Ascending aorta (tissue), 2 donors: ENCODE results near the gene KCNG2. TPM values are rescaled to one million over a fixed set of nuclear protein-coding genes. Genes with fewer than 3 reads are reported as not detected.

Source experiments
- DNase-seq, 2 donors: peaks; one replicate each; pipeline ENCODE4 v3.0.0-alpha.2; 2019; ENCODE audit warnings: low spot score in 2 of 2
- H3K27ac ChIP-seq, 2 donors: fragments of 200-600 bp; sonication (generic); one replicate each; pipeline ENCODE4 v1.5.1; 2016 to 2017; ENCODE audit warnings: mild to moderate bottlenecking in 1 of 2
- H3K27me3 ChIP-seq: fragments of 200-600 bp; sonication (generic); one replicate; pipeline ENCODE4 v1.5.1; 2017
- H3K36me3 ChIP-seq, 2 donors: fragments of 200-600 bp; sonication (generic); one replicate each; pipeline ENCODE4 v1.5.1; 2016
- H3K4me1 ChIP-seq, 2 donors: fragments of 200-600 bp; sonication (generic); one replicate each; pipeline ENCODE4 v1.5.1; 2016 to 2017; ENCODE audit warnings: mild to moderate bottlenecking in 1 of 2
- H3K4me3 ChIP-seq, 2 donors: fragments of 200-600 bp; sonication (generic); one replicate each; pipeline ENCODE4 v1.5.1; 2016 to 2017; ENCODE audit warnings: mild to moderate bottlenecking in 1 of 2
- H3K9me3 ChIP-seq, 2 donors: fragments of 200-600 bp; sonication (generic); one replicate each; pipeline ENCODE4 v1.5.1; 2016
- CTCF ChIP-seq, 3 experiments: fragments of 200-600 bp in 2 of 3; fragments of 450-650 bp in 1 of 3; sonication (generic) in 2 of 3; IDR thresholded peaks; one replicate each; pipeline ENCODE4 v1.5.1; 2016 to 2019; ENCODE audit warnings: antibody characterized with exemption in 3 of 3, mild to moderate bottlenecking in 1 of 3, moderate library complexity in 1 of 3
- intact Hi-C: fragments of 100-400 bp; cut with DNase I; formaldehyde crosslinking; loops from one replicate; pipeline ENCODE4 v1.15.1; 2023
- total RNA-seq: library from RNA; depleted of rRNA; stranded (reverse); fragments of >200 nt; gene quantifications from one replicate; pipeline ENCODE4 v1.1.0, GENCODE V29; 2016

KCNG2 gene
- total RNA-seq, 1 donor from 2014 or later, result not detected

- TF ChIP-seq CTCF (IDR thresholded peaks at IDR 0.05), result no peak
- peaks cover 28 to 32% of the 10 kb centered on the region in 2 donors for H3K36me3 ChIP-seq
- no peaks in the 10 kb centered on the region for H3K4me1 ChIP-seq
- no peak overlapping the region for H3K4me3 ChIP-seq
- no peak overlapping the region for H3K27ac ChIP-seq
- H3K27me3 ChIP-seq, result no peaks in the 10 kb centered on the region
- intact Hi-C loops, result no loop called here
- H3K9me3 ChIP-seq, result peaks cover 0 to 21% of the 10 kb centered on the region in 2 donors
- peak in 1 of 2 donors; percentile 19 for DNase-seq
These were observed 40.9 kb upstream of the KCNG2 start for GRCh38 chr18:79756826-79757225.

- no peak for DNase-seq
- TF ChIP-seq CTCF (IDR thresholded peaks at IDR 0.05), result no peak
- H3K27ac ChIP-seq, result no peak overlapping the region
- no peaks in the 10 kb centered on the region for H3K4me1 ChIP-seq
- H3K27me3 ChIP-seq, result no peaks in the 10 kb centered on the region
- intact Hi-C loops, result no loop called here
- peaks cover 6 to 9% of the 10 kb centered on the region in 2 donors for H3K36me3 ChIP-seq
- no peak overlapping the region for H3K4me3 ChIP-seq
- peaks cover 0 to 21% of the 10 kb centered on the region in 2 donors for H3K9me3 ChIP-seq
These were observed 37.4 kb upstream of the KCNG2 start for GRCh38 chr18:79760348-79760747.

GRCh38 chr18:79760881-79761280, 36.9 kb upstream of the KCNG2 start:
- H3K9me3 ChIP-seq, result peaks cover 0 to 21% of the 10 kb centered on the region in 2 donors
- intact Hi-C loops, result no loop called here
- no peaks in the 10 kb centered on the region for H3K27me3 ChIP-seq
- peaks cover under 1 to 4% of the 10 kb centered on the region in 2 donors for H3K36me3 ChIP-seq
- no peak for TF ChIP-seq CTCF (IDR thresholded peaks at IDR 0.05)
- no peaks in the 10 kb centered on the region for H3K4me1 ChIP-seq
- no peak overlapping the region for H3K4me3 ChIP-seq
- no peak overlapping the region for H3K27ac ChIP-seq
- no peak for DNase-seq

GRCh38 chr18:79763407-79763806, 34.3 kb upstream of the KCNG2 start:
- Histone ChIP-seq H3K9me3 (peaks cover 0 to 29% of the 10 kb centered on the region in 2 donors), H3K27me3 (no peaks in the 10 kb centered on the region), H3K36me3 (no peaks in the 10 kb centered on the region), H3K27ac (no peak overlapping the region), H3K4me3 (no peak overlapping the region), H3K4me1 (no peaks in the 10 kb centered on the region)
- DNase-seq, result no peak
- TF ChIP-seq CTCF (IDR thresholded peaks at IDR 0.05), result no peak
- intact Hi-C loops, result no loop called here

GRCh38 chr18:79764131-79764530, 33.6 kb upstream of the KCNG2 start:
- no peak for TF ChIP-seq CTCF (IDR thresholded peaks at IDR 0.05)
- Histone ChIP-seq H3K36me3 (no peaks in the 10 kb centered on the region), H3K27ac (no peak overlapping the region), H3K4me3 (no peak overlapping the region), H3K9me3 (peaks cover 0 to 24% of the 10 kb centered on the region in 2 donors), H3K4me1 (no peaks in the 10 kb centered on the region), H3K27me3 (no peaks in the 10 kb centered on the region)
- peak in 1 of 2 donors; percentile 33 for DNase-seq
- intact Hi-C loops, result no loop called here
